SK-N-SH (cell line): Measurements from ENCODE around the gene CUX1. TPM values are rescaled to one million over a fixed set of nuclear protein-coding genes. Genes with fewer than 3 reads are reported as not detected.

ENCODE experiments used
- CTCF ChIA-PET: fragments of 300-600, 350-600 bp; formaldehyde crosslinking; extraction: SDS; loops from one replicate; lab custom pipeline; 2021; lab: Yijun Ruan, JAX
- POLR2A ChIA-PET: fragments of 350-600 bp; sonication (Branson Sonifier 250); formaldehyde crosslinking; extraction: SDS; loops from one replicate; lab custom pipeline; 2020; ENCODE audit warnings: antibody characterized with exemption, inconsistent platforms; lab: Yijun Ruan, JAX
- DNase-seq: peaks from one replicate; pipeline ENCODE4 v3.0.0; 2012
- H2AFZ ChIP-seq: fragments of 200-600 bp; sonication (generic); 2 replicates; pipeline ENCODE4 v1.8.1; 2016; ENCODE audit warnings: antibody characterized with exemption, mild to moderate bottlenecking, low read depth
- H3F3A ChIP-seq: fragments of 200-600 bp; sonication (generic); replicated peaks from 2 replicates; pipeline ENCODE3; 2016; ENCODE audit warnings: antibody characterized with exemption, mild to moderate bottlenecking; ENCODE audit not compliant: insufficient read depth
- H3K27ac ChIP-seq, 2 experiments: fragments of 200-500 bp in 1 of 2; fragments of 200-600 bp in 1 of 2; sonication (Bioruptor generic) in 1 of 2; sonication (generic), shearing (Covaris generic) in 1 of 2; 2 replicates each; pipeline versions ENCODE4 v1.5.1 to v1.6.1; 2014 to 2016; ENCODE audit warnings: low read depth in 2 of 2, inconsistent platforms in 1 of 2, low read length in 1 of 2, mild to moderate bottlenecking in 1 of 2, mixed read lengths in 1 of 2
- H3K27me3 ChIP-seq: fragments of 200-600 bp; sonication (generic), shearing (Covaris generic); 2 replicates; pipeline ENCODE4 v1.6.1; 2016; ENCODE audit warnings: mixed run types; ENCODE audit not compliant: insufficient read depth
- H3K36me3 ChIP-seq, 2 experiments: fragments of 200-500 bp in 1 of 2; fragments of 200-600 bp in 1 of 2; sonication (Bioruptor generic) in 1 of 2; sonication (generic) in 1 of 2; replicated peaks in 1 of 2; 2 replicates each; pipeline versions ENCODE3 to v1.5.1; 2014 to 2016; ENCODE audit warnings: low read length in 1 of 2, mild to moderate bottlenecking in 1 of 2; ENCODE audit not compliant: insufficient read depth in 2 of 2, control insufficient read depth in 1 of 2
- H3K4me1 ChIP-seq, 2 experiments: fragments of 200-500 bp in 1 of 2; fragments of 200-600 bp in 1 of 2; sonication (Bioruptor generic) in 1 of 2; sonication (generic), shearing (Covaris generic) in 1 of 2; 2 replicates each; pipeline versions ENCODE4 v1.5.1 to v1.6.1; 2014 to 2016; ENCODE audit warnings: low read depth in 1 of 2, low read length in 1 of 2, mixed run types in 1 of 2; ENCODE audit not compliant: insufficient read depth in 2 of 2, control insufficient read depth in 1 of 2
- H3K4me2 ChIP-seq: fragments of 200-600 bp; sonication (generic), shearing (Covaris generic); 2 replicates; pipeline ENCODE4 v1.6.1; 2017; ENCODE audit warnings: mixed run types
- H3K4me3 ChIP-seq, 2 experiments: fragments of 200-500 bp in 1 of 2; fragments of 200-600 bp in 1 of 2; sonication (Bioruptor generic) in 1 of 2; sonication (generic), shearing (Covaris generic) in 1 of 2; 2 replicates each; pipeline versions ENCODE4 v1.5.1 to v1.8.1; 2014 to 2016; ENCODE audit warnings: low read depth in 2 of 2, inconsistent platforms in 1 of 2, low read length in 1 of 2, mild to moderate bottlenecking in 1 of 2, mixed read lengths in 1 of 2, moderate library complexity in 1 of 2
- H3K79me2 ChIP-seq: fragments of 200-600 bp; sonication (generic); 2 replicates; pipeline ENCODE4 v1.8.1; 2017; ENCODE audit warnings: mild to moderate bottlenecking; ENCODE audit not compliant: insufficient read depth
- H3K9ac ChIP-seq: fragments of 200-600 bp; sonication (generic); 2 replicates; pipeline ENCODE4 v1.6.1; 2017; ENCODE audit warnings: mixed run types
- H3K9me2 ChIP-seq: fragments of 200-600 bp; sonication (generic); 2 replicates; pipeline ENCODE4 v1.6.1; 2017; ENCODE audit warnings: mixed run types
- H3K9me3 ChIP-seq: fragments of 200-600 bp; sonication (generic); 2 replicates; pipeline ENCODE4 v1.6.1; 2017; ENCODE audit warnings: mixed run types, mild to moderate bottlenecking, moderate library complexity
- H4K20me1 ChIP-seq: fragments of 200-600 bp; sonication (generic); 2 replicates; pipeline ENCODE4 v1.6.1; 2017; ENCODE audit warnings: mild to moderate bottlenecking, mixed run types; ENCODE audit not compliant: insufficient read depth
- CHD2 ChIP-seq: fragments of 150-350 bp; IDR thresholded peaks from 2 replicates; pipeline ENCODE4 v1.6.1; 2018; ENCODE audit warnings: low read length; ENCODE audit not compliant: partially characterized antibody
- ELF1 ChIP-seq: IDR thresholded peaks from 2 replicates; pipeline ENCODE4 v1.4.0; 2012
- EZH2phosphoT487 ChIP-seq: fragments of 200-600 bp; sonication (generic); IDR thresholded peaks from 2 replicates; pipeline ENCODE4 v1.6.1; 2017; ENCODE audit warnings: low read depth, mixed run types, mild to moderate bottlenecking, antibody characterized with exemption, moderate library complexity, borderline replicate concordance
- FOSL2 ChIP-seq: IDR thresholded peaks from 2 replicates; pipeline ENCODE4 v1.4.0; 2012; ENCODE audit warnings: low read depth, mild to moderate bottlenecking, moderate library complexity, borderline replicate concordance
- GATA2 ChIP-seq: sonication (generic); formaldehyde crosslinking; IDR thresholded peaks from 2 replicates; pipeline ENCODE4 v1.5.0; 2020; ENCODE audit warnings: mild to moderate bottlenecking, missing genetic modification reagents
- MEF2A ChIP-seq: IDR thresholded peaks from 2 replicates; pipeline ENCODE4 v1.4.0; 2012; ENCODE audit warnings: low read depth, borderline replicate concordance
- NFIC ChIP-seq: IDR thresholded peaks from 2 replicates; pipeline ENCODE4 v1.4.0; 2012; ENCODE audit warnings: borderline replicate concordance
- POLR2AphosphoS5 ChIP-seq: IDR thresholded peaks from 2 replicates; pipeline ENCODE4 v1.6.1; 2012; ENCODE audit warnings: low read depth, low read length
- SMC3 ChIP-seq: IDR thresholded peaks from 2 replicates; pipeline ENCODE4 v1.6.1; 2012; ENCODE audit warnings: low read depth, low read length, improper control_type of control experiment
- TAF1 ChIP-seq: IDR thresholded peaks from 2 replicates; pipeline ENCODE4 v1.6.1; 2012; ENCODE audit warnings: low read depth, mild to moderate bottlenecking, low read length, moderate library complexity, borderline replicate concordance
- TEAD4 ChIP-seq: IDR thresholded peaks from 2 replicates; pipeline ENCODE4 v1.4.0; 2012; ENCODE audit warnings: mild to moderate bottlenecking, borderline replicate concordance; ENCODE audit not compliant: insufficient read depth
- WGBS: methylation state at CpG from one replicate; pipeline ENCODE4 v1.1.6; 2017; ENCODE audit warnings: low lambda C conversion rate; 5-methylcytosine and 5-hydroxymethylcytosine counted together
- polyA plus RNA-seq, 3 experiments: library from polyadenylated mRNA; depleted of rRNA; stranded (reverse); fragments of >200 nt; gene quantifications; 2 replicates each; pipeline ENCODE4 v1.2.3, GENCODE V29; 2012
- TF ChIP-seq, protein P1 (sequence below): fragments of 150-350 bp; IDR thresholded peaks from 2 replicates; pipeline ENCODE4 v1.6.1; 2017; ENCODE audit warnings: antibody characterized with exemption, low read length, low read depth, borderline replicate concordance
- TF ChIP-seq, protein P2 (sequence below): fragments of 150-350 bp; IDR thresholded peaks from 2 replicates; pipeline ENCODE4 v1.6.1; 2016; ENCODE audit warnings: mild to moderate bottlenecking, low read depth, low read length
- TF ChIP-seq, protein P3 (sequence below): IDR thresholded peaks from 2 replicates; pipeline ENCODE4 v1.4.0; 2012; ENCODE audit warnings: low read depth, borderline replicate concordance

Gene CUX1
- polyA plus RNA-seq, 1 of the 3 experiments (the other 2 are of a cell fraction): 68.6 TPM

DNA sequence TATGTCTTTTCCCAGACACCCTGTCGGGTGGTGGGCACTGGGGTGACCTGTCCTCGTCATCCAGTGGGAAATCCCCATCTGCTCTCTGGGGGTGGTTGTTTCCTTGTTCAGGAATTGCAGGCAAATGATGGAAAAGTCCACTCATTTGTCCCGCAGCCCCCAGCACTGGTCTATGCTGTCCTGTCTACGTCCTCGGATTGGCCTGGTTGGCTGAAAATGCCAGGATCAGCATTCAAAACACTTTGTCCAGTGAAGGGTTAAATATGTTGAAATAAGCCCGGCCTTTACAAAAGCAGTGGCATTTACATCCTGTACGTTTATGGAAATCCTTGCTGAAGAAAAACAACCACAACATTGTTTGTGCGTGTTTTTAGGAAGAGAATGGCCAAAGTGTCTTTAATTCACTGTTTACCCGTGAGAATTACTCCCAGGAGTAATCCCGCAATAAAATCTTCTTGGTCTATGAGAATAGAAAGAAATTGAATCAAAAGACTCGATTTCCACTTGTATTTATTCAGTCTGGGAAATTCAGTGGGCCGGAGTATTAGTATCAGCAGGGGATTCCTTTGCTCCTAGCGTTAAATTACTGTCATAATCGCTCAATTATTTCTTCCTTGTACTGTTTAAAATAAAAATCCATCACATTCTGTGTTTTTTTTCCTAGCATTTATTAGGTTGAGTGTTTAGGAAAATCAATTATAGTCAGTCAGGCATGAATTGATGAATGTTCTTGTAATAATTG is 352.4 kb downstream of the CUX1 start:
- no peak overlapping the region for H3K27ac ChIP-seq
- H3K4me1 ChIP-seq: no peaks in the 10 kb centered on the region
- DNase-seq: no peak
- POLR2A ChIA-PET: no interaction called here
- H3K36me3 ChIP-seq: peaks cover 3 to 19% of the 10 kb centered on the region in 2 experiments
- no peak overlapping the region for H3K4me2 ChIP-seq
- CTCF ChIA-PET: interaction anchor here (1.4 kb wide), 1 partner anchor 628 kb away, joined by 4 read pairs; no protein-coding TSS in a partner anchor
- no peaks in the 10 kb centered on the region for H3K79me2 ChIP-seq
- no peaks in the 10 kb centered on the region for H3K9me3 ChIP-seq
- no peaks in the 10 kb centered on the region for H3K9me2 ChIP-seq
- no peaks in the 10 kb centered on the region for H3F3A ChIP-seq
- no peak overlapping the region for H3K4me3 ChIP-seq
- TF ChIP-seq MEF2A: no peak
- TF ChIP-seq EZH2phosphoT487: no peak
- TF ChIP-seq CHD2: no peak
- TF ChIP-seq NFIC: no peak
- TF ChIP-seq, protein P1, sequence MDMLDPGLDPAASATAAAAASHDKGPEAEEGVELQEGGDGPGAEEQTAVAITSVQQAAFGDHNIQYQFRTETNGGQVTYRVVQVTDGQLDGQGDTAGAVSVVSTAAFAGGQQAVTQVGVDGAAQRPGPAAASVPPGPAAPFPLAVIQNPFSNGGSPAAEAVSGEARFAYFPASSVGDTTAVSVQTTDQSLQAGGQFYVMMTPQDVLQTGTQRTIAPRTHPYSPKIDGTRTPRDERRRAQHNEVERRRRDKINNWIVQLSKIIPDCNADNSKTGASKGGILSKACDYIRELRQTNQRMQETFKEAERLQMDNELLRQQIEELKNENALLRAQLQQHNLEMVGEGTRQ: no peak
- no peak for TF ChIP-seq SMC3
- no peak for TF ChIP-seq TEAD4
- TF ChIP-seq, protein P2, sequence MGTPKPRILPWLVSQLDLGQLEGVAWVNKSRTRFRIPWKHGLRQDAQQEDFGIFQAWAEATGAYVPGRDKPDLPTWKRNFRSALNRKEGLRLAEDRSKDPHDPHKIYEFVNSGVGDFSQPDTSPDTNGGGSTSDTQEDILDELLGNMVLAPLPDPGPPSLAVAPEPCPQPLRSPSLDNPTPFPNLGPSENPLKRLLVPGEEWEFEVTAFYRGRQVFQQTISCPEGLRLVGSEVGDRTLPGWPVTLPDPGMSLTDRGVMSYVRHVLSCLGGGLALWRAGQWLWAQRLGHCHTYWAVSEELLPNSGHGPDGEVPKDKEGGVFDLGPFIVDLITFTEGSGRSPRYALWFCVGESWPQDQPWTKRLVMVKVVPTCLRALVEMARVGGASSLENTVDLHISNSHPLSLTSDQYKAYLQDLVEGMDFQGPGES: no peak
- TF ChIP-seq POLR2AphosphoS5: no peak
- TF ChIP-seq GATA2 (CRISPR knock-in tag): no peak
- TF ChIP-seq ELF1: no peak
- no peak overlapping the region for H3K9ac ChIP-seq
- H4K20me1 ChIP-seq: no peaks in the 10 kb centered on the region
- H2AFZ ChIP-seq: no peak overlapping the region
- WGBS: 88% methylated on average over 14 of the region's 14 CpGs
- H3K27me3 ChIP-seq: no peaks in the 10 kb centered on the region

DNA sequence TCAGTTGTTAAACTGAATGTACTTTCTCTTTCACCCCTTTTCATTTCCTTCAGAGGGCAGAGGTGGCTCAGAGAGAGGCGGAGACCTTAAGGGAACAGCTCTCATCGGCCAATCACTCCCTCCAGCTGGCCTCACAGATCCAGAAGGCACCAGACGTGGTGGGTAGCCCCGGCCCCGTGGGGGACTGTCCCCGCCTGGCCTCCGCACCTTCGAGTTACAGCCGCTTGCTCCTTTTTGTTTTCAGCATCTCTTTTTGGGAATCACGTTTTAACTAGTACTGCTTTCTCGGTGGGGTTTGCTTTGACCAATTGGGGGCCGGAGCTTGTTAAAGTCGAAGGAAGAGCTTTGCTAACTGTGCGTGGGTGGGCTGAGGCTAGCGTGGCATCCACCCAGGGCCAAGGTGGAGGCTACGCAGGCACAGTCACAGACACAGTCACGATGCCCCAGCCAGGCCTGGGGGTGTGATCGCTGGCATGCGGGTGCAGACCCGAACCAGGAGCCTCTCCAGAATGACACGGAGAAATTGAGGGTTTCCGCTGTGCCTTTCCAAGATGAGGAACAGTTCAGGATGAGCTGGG is 353.1 kb downstream of the CUX1 start:
- Histone ChIP-seq H3K4me1 (peaks cover 0 to 3% of the 10 kb centered on the region in 2 experiments; a peak in 1 of 4 replicates), H3F3A (no peaks in the 10 kb centered on the region), H3K9me3 (no peaks in the 10 kb centered on the region), H3K9ac (no peak overlapping the region), H3K27ac (no peak overlapping the region), H3K36me3 (peaks cover 3 to 19% of the 10 kb centered on the region in 2 experiments), H3K4me3 (no peak overlapping the region), H3K79me2 (no peaks in the 10 kb centered on the region), H3K4me2 (no peak overlapping the region), H4K20me1 (no peaks in the 10 kb centered on the region), H3K27me3 (no peaks in the 10 kb centered on the region), H3K9me2 (no peaks in the 10 kb centered on the region), H2AFZ (no peak overlapping the region)
- CTCF ChIA-PET: interaction anchor here (0.6 to 1.4 kb wide), 6 partner anchors 9 to 863 kb away, joined by 3 to 4 read pairs (median 4); no protein-coding TSS in a partner anchor
- POLR2A ChIA-PET: no interaction called here
- 93% methylated on average over 22 of the region's 22 CpGs for WGBS
- TF ChIP-seq TAF1: no peak
- TF ChIP-seq FOSL2: no peak
- TF ChIP-seq EZH2phosphoT487: no peak
- TF ChIP-seq, protein P3, sequence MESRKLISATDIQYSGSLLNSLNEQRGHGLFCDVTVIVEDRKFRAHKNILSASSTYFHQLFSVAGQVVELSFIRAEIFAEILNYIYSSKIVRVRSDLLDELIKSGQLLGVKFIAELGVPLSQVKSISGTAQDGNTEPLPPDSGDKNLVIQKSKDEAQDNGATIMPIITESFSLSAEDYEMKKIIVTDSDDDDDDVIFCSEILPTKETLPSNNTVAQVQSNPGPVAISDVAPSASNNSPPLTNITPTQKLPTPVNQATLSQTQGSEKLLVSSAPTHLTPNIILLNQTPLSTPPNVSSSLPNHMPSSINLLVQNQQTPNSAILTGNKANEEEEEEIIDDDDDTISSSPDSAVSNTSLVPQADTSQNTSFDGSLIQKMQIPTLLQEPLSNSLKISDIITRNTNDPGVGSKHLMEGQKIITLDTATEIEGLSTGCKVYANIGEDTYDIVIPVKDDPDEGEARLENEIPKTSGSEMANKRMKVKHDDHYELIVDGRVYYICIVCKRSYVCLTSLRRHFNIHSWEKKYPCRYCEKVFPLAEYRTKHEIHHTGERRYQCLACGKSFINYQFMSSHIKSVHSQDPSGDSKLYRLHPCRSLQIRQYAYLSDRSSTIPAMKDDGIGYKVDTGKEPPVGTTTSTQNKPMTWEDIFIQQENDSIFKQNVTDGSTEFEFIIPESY: no peak
- no peak for DNase-seq
